Hindlimb muscle (tissue), 1 donor: ENCODE results near the gene EIF4E1B. TPM values are rescaled to one million over a fixed set of nuclear protein-coding genes. Genes with fewer than 3 reads are reported as not detected.
A peak's percentile ranks its signal among the peaks of the same experiment; 100 is the strongest.

Source experiments
- DNase-seq: peaks from one replicate; pipeline ENCODE4 v3.0.0-alpha.2; 2013
- polyA plus RNA-seq: library from polyadenylated mRNA; unstranded; fragments of 120-200 nt; gene quantifications from one replicate; pipeline ENCODE4 v1.2.1, GENCODE V29; 2013; ENCODE audit not compliant: insufficient read length

EIF4E1B gene
- polyA plus RNA-seq, 1 donor = 0.12 TPM

GRCh38 chr5:176647843-176648473 lies 17.5 kb downstream of the EIF4E1B start:
- DNase-seq = peak; percentile 43

GRCh38 chr5:176648474-176649194 lies 18.2 kb downstream of the EIF4E1B start:
- no peak for DNase-seq

GRCh38 chr5:176650354-176650884 lies 19.9 kb downstream of the EIF4E1B start:
- DNase-seq = no peak

- no peak for DNase-seq
These were observed 21.1 kb downstream of the EIF4E1B start for GRCh38 chr5:176651472-176651980.

GRCh38 chr5:176652136-176652535 lies 21.7 kb downstream of the EIF4E1B start:
- DNase-seq = no peak

- DNase-seq = no peak
These were observed 23.2 kb downstream of the EIF4E1B start for GRCh38 chr5:176653401-176654385.

GRCh38 chr5:176654856-176655255 lies 24.4 kb downstream of the EIF4E1B start:
- DNase-seq = no peak

- DNase-seq = no peak
These were observed 26.1 kb downstream of the EIF4E1B start for GRCh38 chr5:176656467-176656990.

- peak; percentile 59 for DNase-seq
These were observed 27.6 kb downstream of the EIF4E1B start for GRCh38 chr5:176658007-176658599.

- no peak for DNase-seq
These were observed 28.5 kb downstream of the EIF4E1B start for GRCh38 chr5:176658817-176659511.

- no peak for DNase-seq
These were observed 29.0 kb downstream of the EIF4E1B start for GRCh38 chr5:176659512-176659839.

- DNase-seq = no peak
These were observed 29.5 kb downstream of the EIF4E1B start for GRCh38 chr5:176659860-176660461.

- no peak for DNase-seq
These were observed 30.0 kb downstream of the EIF4E1B start for GRCh38 chr5:176660530-176660859.

- DNase-seq = peak; percentile 83
These were observed 30.6 kb downstream of the EIF4E1B start for GRCh38 chr5:176660860-176661641.

- no peak for DNase-seq
These were observed 31.2 kb downstream of the EIF4E1B start for GRCh38 chr5:176661676-176662075.

- no peak for DNase-seq
These were observed 32.2 kb downstream of the EIF4E1B start for GRCh38 chr5:176662371-176663333.

- DNase-seq = no peak
These were observed 33.1 kb downstream of the EIF4E1B start for GRCh38 chr5:176663566-176663965.

- DNase-seq = no peak
These were observed 34.0 kb downstream of the EIF4E1B start for GRCh38 chr5:176664479-176664878.

- no peak for DNase-seq
These were observed 34.4 kb downstream of the EIF4E1B start for GRCh38 chr5:176664886-176665285.
